HG03159 (cell line): ENCODE data around the gene RTN4.
"Not testable (repeated sequence)": the region's sequence is repeated elsewhere in the genome, so short reads cannot be mapped to it uniquely, and the experiment has no call there.

ENCODE experiments used
- ATAC-seq: cut with Tn5 transposase; IDR thresholded peaks from one replicate; pipeline ENCODE4 v1.9.1; 2021; ENCODE audit warnings: mild to moderate bottlenecking, moderate library complexity; ENCODE audit not compliant: unreplicated experiment

Gene RTN4

GRCh38 chr2:55073000-55073983, 23.0 kb upstream of the RTN4 start:
- no peak for ATAC-seq

- no peak for ATAC-seq
Measured at GRCh38 chr2:55063713-55064323, 13.6 kb upstream of the RTN4 start.

GRCh38 chr2:55063226-55063625, 13.0 kb upstream of the RTN4 start:
- ATAC-seq = no peak

GRCh38 chr2:55062754-55063153, 12.5 kb upstream of the RTN4 start:
- ATAC-seq = no peak

GRCh38 chr2:55061523-55062344, 11.5 kb upstream of the RTN4 start:
- ATAC-seq = no peak

- ATAC-seq = no peak
Measured at GRCh38 chr2:55059793-55060192, 9.5 kb upstream of the RTN4 start.

- ATAC-seq = no peak
Measured at GRCh38 chr2:55057474-55057873, 7.2 kb upstream of the RTN4 start.

GRCh38 chr2:55056024-55056521, 5.8 kb upstream of the RTN4 start:
- no peak for ATAC-seq

- peak; percentile 17 for ATAC-seq
Measured at GRCh38 chr2:55054106-55054875, 4.0 kb upstream of the RTN4 start.

- ATAC-seq = not testable (repeated sequence)
Measured at GRCh38 chr2:55053225-55053624, 3.0 kb upstream of the RTN4 start.

- ATAC-seq = no peak
Measured at GRCh38 chr2:55052129-55053061, 2.1 kb upstream of the RTN4 start.

GRCh38 chr2:55051026-55051866, 995 bp upstream of the RTN4 start:
- ATAC-seq = no peak

GRCh38 chr2:55049821-55050099, 491 bp downstream of the RTN4 start:
- ATAC-seq = peak; percentile 0

- ATAC-seq = peak; percentile 15
Measured at GRCh38 chr2:55049043-55049820, 1.0 kb downstream of the RTN4 start.

- no peak for ATAC-seq
Measured at GRCh38 chr2:55048508-55049042, 1.7 kb downstream of the RTN4 start.

GRCh38 chr2:55047677-55048299, 2.5 kb downstream of the RTN4 start:
- ATAC-seq = no peak

- no peak for ATAC-seq
Measured at GRCh38 chr2:55045780-55046179, 4.5 kb downstream of the RTN4 start.
